ENCODE results near the gene AVPR2.

Gene AVPR2

DNA sequence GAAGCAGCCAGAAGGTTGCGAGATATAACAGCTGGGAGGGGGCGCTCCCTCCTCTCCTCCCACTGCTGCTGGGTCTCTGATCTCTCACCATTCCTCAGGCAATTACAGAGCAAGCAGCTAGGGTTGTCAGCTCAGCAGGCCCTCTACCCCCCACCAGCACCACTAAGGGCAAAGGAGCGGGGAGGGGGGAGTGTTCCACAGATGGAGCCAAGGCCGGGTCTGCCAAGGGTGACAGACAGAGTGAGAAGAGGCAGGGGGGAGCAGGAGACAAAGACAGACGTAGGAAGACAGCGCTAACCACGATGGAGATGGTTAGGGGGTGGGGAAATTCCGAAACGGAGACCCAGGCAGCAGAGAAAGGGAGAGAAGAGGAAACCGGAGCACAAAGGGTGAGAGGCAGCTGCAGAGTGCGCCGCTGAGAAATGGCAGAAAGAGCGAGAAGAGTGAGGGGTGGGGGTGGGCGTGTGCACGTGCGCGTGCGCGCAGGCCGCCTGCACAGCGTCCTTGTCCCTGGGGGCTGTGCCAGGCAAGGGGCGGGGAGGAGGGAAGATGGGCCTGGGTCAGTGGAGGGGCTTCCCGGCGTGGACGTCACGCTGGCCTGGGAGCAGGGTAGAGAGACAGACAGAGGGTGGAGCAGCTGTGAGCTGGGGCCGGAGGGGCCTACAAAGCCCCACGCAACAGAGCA lies 25.4 kb upstream of the AVPR2 start:
- Histone ChIP-seq H3K27ac (peak overlapping the region in 8 of 11 experiments; percentile 43 to 80 (median 69); a peak in 16 of 22 replicates), H3K4me2 (peak overlapping the region; percentile 59 to 93 (median 74)), H4K20me1 (peaks cover 7 to 83% (median 54%) of the 10 kb centered on the region in 11 experiments; a peak in 17 of 22 replicates), H3K9me3 (replicated peaks in 1 of 11) (no peaks in the 10 kb centered on the region), H3K4me3 (peak overlapping the region in 7 of 10 experiments; percentile 5 to 50 (median 38); a peak in 10 of 20 replicates), H3K9ac (peak overlapping the region in 8 of 11 experiments; percentile 30 to 75 (median 60); a peak in 16 of 22 replicates), H3K4me1 (peaks cover 66 to 78% (median 75%) of the 10 kb centered on the region in 10 experiments), H3K27me3 (peaks cover 61 to 82% (median 78%) of the 10 kb centered on the region in 11 experiments), H3K36me3 (no peaks in the 10 kb centered on the region)
- no peak for TF ChIP-seq Cebpa-rat (IDR thresholded peaks at IDR 0.05)

DNA sequence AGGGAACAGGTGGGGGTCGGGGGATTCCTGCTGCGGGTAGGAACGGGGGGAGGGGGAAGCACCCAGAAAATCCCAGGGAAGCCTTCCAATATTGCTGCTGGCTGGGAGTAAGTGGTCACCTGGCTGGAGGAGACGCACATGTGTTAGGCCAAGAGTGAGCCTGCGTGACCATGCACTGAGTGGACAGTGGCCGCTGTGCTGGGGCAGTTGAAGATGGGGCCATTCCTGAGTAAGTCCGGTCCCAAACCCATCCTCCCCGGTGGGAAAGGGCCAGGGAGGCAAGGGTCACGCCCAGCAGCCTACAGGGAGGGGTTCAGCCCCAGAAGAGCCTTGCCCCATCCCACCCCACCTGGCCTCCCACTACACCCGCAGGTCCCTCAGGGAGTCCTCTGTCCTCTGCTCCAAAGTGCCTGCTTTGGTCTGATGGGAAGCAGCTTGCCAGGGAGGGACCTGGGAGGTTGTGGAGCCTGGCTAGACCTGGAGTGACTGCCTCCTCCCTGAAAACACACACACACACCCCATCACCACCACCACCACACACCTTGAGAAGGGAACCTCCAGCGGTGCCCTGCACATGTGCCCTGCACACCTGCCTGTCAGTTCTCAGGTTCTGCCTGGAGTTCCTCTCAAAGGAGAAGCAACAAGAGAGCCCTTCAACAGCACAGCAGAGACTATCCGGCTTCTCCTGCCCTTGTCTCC lies 24.6 kb upstream of the AVPR2 start:
- Histone ChIP-seq H3K4me2 (peak overlapping the region; percentile 59 to 93 (median 74)), H3K27me3 (peaks cover 61 to 82% (median 78%) of the 10 kb centered on the region in 11 experiments), H3K27ac (peak overlapping the region in 7 of 11 experiments; percentile 60 to 80 (median 70); a peak in 12 of 22 replicates), H3K9ac (peak overlapping the region in 6 of 11 experiments; percentile 54 to 75 (median 62); a peak in 9 of 22 replicates), H3K36me3 (no peaks in the 10 kb centered on the region), H3K9me3 (replicated peaks in 1 of 11) (peaks cover 0 to 3% (median 0%) of the 10 kb centered on the region in 11 experiments; a peak in 1 of 22 replicates), H3K4me1 (peaks cover 73 to 85% (median 80%) of the 10 kb centered on the region in 10 experiments), H3K4me3 (peak overlapping the region in 6 of 10 experiments; percentile 5 to 43 (median 35); a peak in 8 of 20 replicates), H4K20me1 (peaks cover 0 to 83% (median 52%) of the 10 kb centered on the region in 11 experiments; a peak in 17 of 22 replicates)
- no peak for TF ChIP-seq Cebpa-rat (IDR thresholded peaks at IDR 0.05)

DNA sequence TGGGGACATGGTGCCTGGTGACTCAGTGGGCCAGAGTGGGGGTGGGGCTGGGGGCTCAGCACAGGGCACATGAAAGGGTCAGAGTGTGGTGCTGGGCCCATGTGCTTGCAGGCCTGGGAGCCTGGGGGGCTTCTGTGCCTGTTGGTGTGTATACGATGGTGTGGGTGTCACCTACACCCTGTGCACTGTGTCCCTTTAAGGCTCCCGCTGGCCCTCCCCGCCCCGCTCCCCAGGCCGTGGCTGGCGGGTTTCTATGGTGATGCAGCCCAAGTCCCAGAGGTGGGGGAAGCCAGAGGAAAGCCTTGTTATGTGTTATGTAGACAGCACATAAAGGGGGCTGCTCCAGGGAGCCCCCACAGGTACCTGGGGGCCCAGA lies 24.0 kb upstream of the AVPR2 start:
- Histone ChIP-seq H3K4me2 (peak overlapping the region; percentile 59 to 93 (median 74)), H3K4me3 (peak overlapping the region in 2 of 10 experiments; percentile 22 to 42; a peak in 1 of 20 replicates), H3K4me1 (peaks cover 78 to 91% (median 85%) of the 10 kb centered on the region in 10 experiments), H3K27ac (peak overlapping the region in 2 of 11 experiments; percentile 75 to 80; a peak in 5 of 22 replicates), H3K36me3 (no peaks in the 10 kb centered on the region), H3K9me3 (replicated peaks in 1 of 11) (peaks cover 0 to 9% (median 0%) of the 10 kb centered on the region in 11 experiments; a peak in 2 of 22 replicates), H3K27me3 (peaks cover 65 to 86% (median 81%) of the 10 kb centered on the region in 11 experiments), H4K20me1 (peaks cover 0 to 83% (median 49%) of the 10 kb centered on the region in 11 experiments; a peak in 17 of 22 replicates), H3K9ac (peak overlapping the region in 3 of 11 experiments; percentile 10 to 70 (median 54); a peak in 3 of 22 replicates)
- no peak for TF ChIP-seq Cebpa-rat (IDR thresholded peaks at IDR 0.05)

- no peak overlapping the region; a peak in 1 of 20 replicates for H3K4me3 ChIP-seq
- no peak for TF ChIP-seq Cebpa-rat (IDR thresholded peaks at IDR 0.05)
- H3K4me1 ChIP-seq = peaks cover 81 to 95% (median 87%) of the 10 kb centered on the region in 10 experiments
- H4K20me1 ChIP-seq = peaks cover 0 to 81% (median 49%) of the 10 kb centered on the region in 11 experiments; a peak in 17 of 22 replicates
- H3K4me2 ChIP-seq = peak overlapping the region; percentile 59 to 93 (median 74); a peak in 18 of 22 replicates
- H3K27me3 ChIP-seq = peaks cover 71 to 90% (median 87%) of the 10 kb centered on the region in 11 experiments
- H3K9ac ChIP-seq = 0 out of 22 replicates have a peak overlapping the region, but pooled peaks of 1 of the 11 experiments have one; percentile 18
- H3K9me3 ChIP-seq (replicated peaks in 1 of 11) = peaks cover 0 to 10% (median under 1%) of the 10 kb centered on the region in 11 experiments; a peak in 4 of 22 replicates
- H3K27ac ChIP-seq = peak overlapping the region in 1 of 11 experiments; percentile 22; a peak in 1 of 22 replicates
- H3K36me3 ChIP-seq = no peaks in the 10 kb centered on the region
Measured at GRCh38 chrX:153881281-153881680, 23.2 kb upstream of the AVPR2 start.

- no peak for TF ChIP-seq Cebpa-rat (IDR thresholded peaks at IDR 0.05)
Measured at GRCh38 chrX:153882086-153882498, 22.4 kb upstream of the AVPR2 start.

DNA sequence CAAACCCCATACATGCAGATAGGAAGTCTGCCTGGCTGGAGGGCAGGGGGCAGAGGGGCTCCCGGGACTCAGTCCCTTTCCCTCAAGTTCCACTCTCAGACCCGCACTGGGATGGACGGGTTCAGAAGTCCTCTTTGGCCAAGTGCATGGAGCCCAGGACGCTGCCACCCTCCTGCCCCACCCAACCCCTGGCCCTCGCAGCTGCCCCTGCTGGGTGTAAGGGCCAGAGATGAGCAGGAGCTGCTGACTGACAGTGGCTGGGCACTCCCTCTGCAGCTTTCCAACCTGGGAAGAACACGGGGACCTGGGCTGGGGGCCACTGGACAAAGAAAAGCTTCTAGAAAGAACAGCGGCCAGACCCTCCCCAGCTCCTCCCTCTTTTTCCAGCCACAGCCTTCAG lies 21.9 kb upstream of the AVPR2 start:
- peak overlapping the region; percentile 54 to 93 (median 74) for H3K4me2 ChIP-seq
- peaks cover 0 to 91% (median 49%) of the 10 kb centered on the region in 11 experiments; a peak in 17 of 22 replicates for H4K20me1 ChIP-seq
- H3K27me3 ChIP-seq = peaks cover 79 to 99% (median 98%) of the 10 kb centered on the region in 11 experiments
- TF ChIP-seq Cebpa-rat (IDR thresholded peaks at IDR 0.05) = no peak
- H3K9me3 ChIP-seq (replicated peaks in 1 of 11) = peaks cover 0 to 20% (median 6%) of the 10 kb centered on the region in 11 experiments; a peak in 7 of 22 replicates
- H3K27ac ChIP-seq = no peak overlapping the region
- no peak overlapping the region for H3K4me3 ChIP-seq
- no peaks in the 10 kb centered on the region for H3K36me3 ChIP-seq
- H3K4me1 ChIP-seq = peaks cover 79 to 91% (median 82%) of the 10 kb centered on the region in 10 experiments
- peak overlapping the region in 4 of 11 experiments; percentile 39 to 56 (median 42); a peak in 3 of 22 replicates for H3K9ac ChIP-seq

More at GRCh38 chrX:153882086-153882498, 22.4 kb upstream of the AVPR2 start:
- Histone ChIP-seq H3K4me1 (peaks cover 79 to 92% (median 85%) of the 10 kb centered on the region in 10 experiments), H3K9me3 (replicated peaks in 1 of 11) (peaks cover 0 to 18% (median 6%) of the 10 kb centered on the region in 11 experiments; a peak in 6 of 22 replicates), H3K4me3 (no peak overlapping the region), H3K27me3 (peaks cover 79 to 97% (median 95%) of the 10 kb centered on the region in 11 experiments), H3K9ac (peak overlapping the region in 3 of 11 experiments; percentile 4 to 26 (median 18); a peak in 1 of 22 replicates), H3K4me2 (peak overlapping the region; percentile 54 to 93 (median 74); a peak in 21 of 22 replicates), H3K36me3 (no peaks in the 10 kb centered on the region), H4K20me1 (peaks cover 0 to 88% (median 49%) of the 10 kb centered on the region in 11 experiments; a peak in 17 of 22 replicates), H3K27ac (peak overlapping the region in 3 of 11 experiments; percentile 14 to 38 (median 25); a peak in 2 of 22 replicates)

GRCh38 chrX:153883163-153883843 lies 21.2 kb upstream of the AVPR2 start:
- H3K27ac ChIP-seq = 0 out of 22 replicates have a peak overlapping the region, but pooled peaks of 2 of the 11 experiments have one; percentile 23 to 32
- H3K4me2 ChIP-seq = peak overlapping the region; percentile 54 to 93 (median 74)
- peaks cover 0 to 24% (median 6%) of the 10 kb centered on the region in 11 experiments; a peak in 7 of 22 replicates for H3K9me3 ChIP-seq (replicated peaks in 1 of 11)
- no peaks in the 10 kb centered on the region for H3K36me3 ChIP-seq
- H3K9ac ChIP-seq = peak overlapping the region in 4 of 11 experiments; percentile 39 to 56 (median 42); a peak in 3 of 22 replicates
- H3K4me1 ChIP-seq = peaks cover 71 to 90% (median 79%) of the 10 kb centered on the region in 10 experiments
- TF ChIP-seq Cebpa-rat (IDR thresholded peaks at IDR 0.05) = no peak
- peaks cover 77 to 99% (median 97%) of the 10 kb centered on the region in 11 experiments for H3K27me3 ChIP-seq
- no peak overlapping the region for H3K4me3 ChIP-seq
- peaks cover 0 to 83% (median 43%) of the 10 kb centered on the region in 11 experiments; a peak in 18 of 22 replicates for H4K20me1 ChIP-seq

Measured in BLaER1 treated with 17β-estradiol and CSF1 and Interleukin-3, amounts not matched to agents 10 nM and 100 nM (cell line).